GM12878 (cell line): ENCODE results near the gene TMEM132C. TPM values are rescaled to one million over a fixed set of nuclear protein-coding genes. Genes with fewer than 3 reads are reported as not detected.

Experiments
- ATAC-seq: fragments of 200-7000 bp; cut with Tn5 transposase; 3 replicates; pipeline ENCODE4 v1.9.1; 2020; ENCODE audit warnings: mild to moderate bottlenecking, moderate library complexity
- BruUV-seq: library from RNA; stranded (reverse); fragments of 400-500 nt; replicated peaks from 2 replicates; lab custom pipeline; 2021; lab: Mats Ljungman, UMichigan
- CTCF ChIA-PET: fragments of 300-600 bp; sonication (Branson Sonifier 250); formaldehyde crosslinking; extraction: SDS; loops from one replicate; lab custom pipeline; 2021; ENCODE audit warnings: inconsistent platforms; lab: Yijun Ruan, JAX
- POLR2A ChIA-PET: fragments of 350-600 bp; formaldehyde crosslinking; extraction: SDS; loops from one replicate; lab custom pipeline; 2021; ENCODE audit warnings: inconsistent platforms; lab: Charles Lee
- RAD21 ChIA-PET: fragments of 300-600 bp; sonication (Branson Sonifier 250); formaldehyde crosslinking; loops from one replicate; lab custom pipeline; 2023; ENCODE audit warnings: antibody characterized with exemption; ENCODE audit not compliant: unreplicated experiment; lab: Charles Lee
- SMC1A ChIA-PET: fragments of 300-600 bp; sonication (Branson Sonifier 250); formaldehyde crosslinking; loops from one replicate; lab custom pipeline; 2023; ENCODE audit not compliant: unreplicated experiment, uncharacterized antibody; lab: Charles Lee
- DNase-seq: peaks from one replicate; pipeline ENCODE4 v3.0.0-alpha.2; 2011; ENCODE audit warnings: low read depth, low spot score
- FAIRE-seq: peaks from 3 replicates; lab custom pipeline; 2011; peaks lifted over from hg19 to GRCh38; lab: Jason Lieb, UNC
- H2AFZ ChIP-seq: 2 replicates; pipeline ENCODE4 v1.6.0; 2011; ENCODE audit warnings: low read depth, low read length, control low read depth; ENCODE audit not compliant: control insufficient read depth
- H3K27ac ChIP-seq: 2 replicates; pipeline ENCODE4 v1.5.1; 2011; ENCODE audit warnings: control low read depth; ENCODE audit not compliant: control insufficient read depth, insufficient read depth
- H3K27me3 ChIP-seq, 2 experiments: replicated peaks in 1 of 2; 2 replicates each; pipeline versions ENCODE4 v1.6.0 to v1.6.1; 2011; ENCODE audit warnings: low read length in 1 of 2; ENCODE audit not compliant: control insufficient read depth in 2 of 2, insufficient read depth in 2 of 2
- H3K36me3 ChIP-seq, 2 experiments: 2 replicates each; pipeline ENCODE4 v1.5.1; 2011; ENCODE audit warnings: low read length in 1 of 2; ENCODE audit not compliant: control insufficient read depth in 2 of 2, insufficient read depth in 2 of 2
- H3K4me1 ChIP-seq: 2 replicates; pipeline ENCODE4 v1.6.1; 2011; ENCODE audit warnings: mild to moderate bottlenecking, low read length, moderate library complexity, mixed read lengths; ENCODE audit not compliant: control insufficient read depth, insufficient read depth
- H3K4me2 ChIP-seq: 2 replicates; pipeline ENCODE4 v1.6.0; 2011; ENCODE audit warnings: control low read depth; ENCODE audit not compliant: control insufficient read depth, insufficient read depth
- H3K4me3 ChIP-seq: fragments of 200-600 bp; sonication (generic); 2 replicates; pipeline ENCODE4 v1.5.1; 2016
- H3K79me2 ChIP-seq: 2 replicates; pipeline ENCODE4 v1.6.0; 2011; ENCODE audit warnings: low read length; ENCODE audit not compliant: control insufficient read depth, insufficient read depth
- H3K9ac ChIP-seq: 2 replicates; pipeline ENCODE4 v1.8.0; 2011; ENCODE audit warnings: low read length, control low read depth, mixed read lengths; ENCODE audit not compliant: control insufficient read depth, insufficient read depth
- H3K9me3 ChIP-seq: replicated peaks from 3 replicates; pipeline ENCODE4 v1.5.1; 2011; ENCODE audit warnings: mild to moderate bottlenecking, low read length; ENCODE audit not compliant: control insufficient read depth, insufficient read depth
- H4K20me1 ChIP-seq: 2 replicates; pipeline ENCODE4 v1.6.0; 2011; ENCODE audit not compliant: control insufficient read depth, insufficient read depth
- ATF7 ChIP-seq: fragments of 450-650 bp; IDR thresholded peaks from 2 replicates; pipeline ENCODE4 v1.6.1; 2016; ENCODE audit warnings: low read depth, mild to moderate bottlenecking
- BCL3 ChIP-seq: IDR thresholded peaks from 2 replicates; pipeline ENCODE4 v1.6.1; 2011; ENCODE audit warnings: borderline replicate concordance, low read depth, mild to moderate bottlenecking, moderate library complexity, low read length; ENCODE audit not compliant: insufficient read depth, poor library complexity, severe bottlenecking
- BRCA1 ChIP-seq: IDR thresholded peaks from 2 replicates; pipeline ENCODE4 v1.6.1; 2011; ENCODE audit warnings: low read depth, low read length, improper control_type of control experiment
- CHD1 ChIP-seq: IDR thresholded peaks from 2 replicates; pipeline ENCODE4 v1.6.1; 2012; ENCODE audit warnings: low read depth, low read length, improper control_type of control experiment
- CHD2 ChIP-seq: IDR thresholded peaks from 2 replicates; pipeline ENCODE4 v1.6.1; 2011; ENCODE audit warnings: low read depth, low read length, improper control_type of control experiment, borderline replicate concordance
- EGR1 ChIP-seq, 2 experiments: IDR thresholded peaks; 1 replicate in 1 of 2; 2 replicates in 1 of 2; pipeline ENCODE4 v1.6.1; 2011 to 2012; ENCODE audit warnings: low read depth in 2 of 2, low read length in 2 of 2, borderline replicate concordance in 1 of 2, mild to moderate bottlenecking in 1 of 2, moderate library complexity in 1 of 2
- EP300 ChIP-seq, 2 experiments: fragments of 150-350 bp in 1 of 2; IDR thresholded peaks; 2 replicates each; pipeline ENCODE4 v1.6.1; 2011 to 2012; ENCODE audit warnings: low read depth in 2 of 2, low read length in 2 of 2, borderline replicate concordance in 1 of 2, improper control_type of control experiment in 1 of 2, inconsistent platforms in 1 of 2; ENCODE audit not compliant: control insufficient read depth in 1 of 2
- JUND ChIP-seq: IDR thresholded peaks from 2 replicates; pipeline ENCODE4 v1.6.1; 2012; ENCODE audit warnings: low read depth, mild to moderate bottlenecking, low read length, improper control_type of control experiment, moderate library complexity
- MEF2A ChIP-seq: IDR thresholded peaks from 2 replicates; pipeline ENCODE4 v1.6.1; 2011; ENCODE audit warnings: low read depth, mild to moderate bottlenecking, low read length, moderate library complexity; ENCODE audit not compliant: insufficient read depth
- NBN ChIP-seq: fragments of 450-650 bp; IDR thresholded peaks from 2 replicates; pipeline ENCODE4 v1.6.1; 2016
- RBBP5 ChIP-seq: fragments of 200-600 bp; sonication (generic); conservative IDR thresholded peaks from 2 replicates; pipeline ENCODE4 v1.6.1; 2016
- ZBED1 ChIP-seq: IDR thresholded peaks from 2 replicates; pipeline ENCODE4 v1.6.1; 2016; ENCODE audit warnings: borderline replicate concordance
- ZBTB40 ChIP-seq: fragments of 450-650 bp; IDR thresholded peaks from 2 replicates; pipeline ENCODE4 v1.6.1; 2016; ENCODE audit warnings: mild to moderate bottlenecking, moderate library complexity, borderline replicate concordance
- ZNF217 ChIP-seq: fragments of 450-650 bp; IDR thresholded peaks from 2 replicates; pipeline ENCODE4 v1.6.1; 2017; ENCODE audit warnings: antibody characterized with exemption, mild to moderate bottlenecking
- WGBS: methylation state at CpG from one replicate; pipeline ENCODE4 v1.1.6; 2016; ENCODE audit warnings: low lambda C conversion rate; ENCODE audit not compliant: insufficient replicate concordance, insufficient coverage; ENCODE audit errors: missing lambda C conversion rate; 5-methylcytosine and 5-hydroxymethylcytosine counted together
- in situ Hi-C: fragments of 300-500 bp; cut with MboI; formaldehyde crosslinking; loops from 9 replicates; pipeline ENCODE4 v1.14.3; 2018; ENCODE audit warnings: mixed read lengths
- intact Hi-C: fragments of 100-400 bp; cut with micrococcal nuclease; formaldehyde crosslinking; loops from one replicate; pipeline ENCODE4 v1.14.2; 2022; ENCODE audit not compliant: unreplicated experiment
- polyA plus RNA-seq, 11 experiments: library from polyadenylated mRNA; depleted of rRNA in 4 of 11; unstranded in 6 of 11; stranded (reverse) in 5 of 11; fragments of >200 nt; fragmentation: Nextera tagmentation in 4 of 11; fragmentation: Illumina TruSeq in 1 of 11; extraction: Ambion mirVana in 4 of 11; extraction: Trizol in 1 of 11; gene quantifications; 1 replicate in 1 of 11; 2 replicates in 10 of 11; pipeline versions ENCODE4 v1.2.1 to v1.2.3, GENCODE V29; 2011 to 2016; ENCODE audit warnings: inconsistent platforms in 2 of 11, missing spikeins in 2 of 11, low read depth in 1 of 11
- total RNA-seq, 4 experiments: library from RNA; depleted of rRNA in 3 of 4; stranded (reverse); fragments of >200 nt in 3 of 4; fragmentation: Illumina TruSeq in 1 of 4; extraction: Trizol in 1 of 4; gene quantifications; 2 replicates each; pipeline versions ENCODE4 v1.2.1 to v1.2.3, GENCODE V29; 2013 to 2021

TMEM132C gene
- total and polyA plus RNA-seq, 10 of the 15 experiments (the other 5 are each of a cell fraction or from before 2014, with no cell fraction given) = not detected

- TF ChIP-seq MEF2A (no peak), JUND (no peak), ZBED1 (no peak)
Measured at GRCh38 chr12:128328961-128329360, 62.0 kb downstream of the TMEM132C start (continued).

GRCh38 chr12:128336204-128337070, 69.5 kb downstream of the TMEM132C start:
- POLR2A ChIA-PET = no interaction called here
- BruUV-seq = no TSS peak
- TF ChIP-seq EP300 (IDR thresholded peaks at IDR 0.05; ENCODE audit: borderline replicate concordance in 1 of 2, control insufficient read depth in 1 of 2, low read depth in 2 of 2, low read length in 2 of 2) (no peak), ZBTB40 (no peak), CHD2 (no peak), NBN (no peak), EGR1 (IDR thresholded peaks at IDR 0.05; ENCODE audit: borderline replicate concordance in 1 of 2, low read depth in 2 of 2, low read length in 2 of 2) (no peak), ZNF217 (no peak), BCL3 (no peak), CHD1 (no peak), BRCA1 (no peak), ATF7 (no peak), RBBP5 (no peak)

More at GRCh38 chr12:128336204-128337070, 69.5 kb downstream of the TMEM132C start:
- CTCF ChIA-PET = no interaction called here
- SMC1A ChIA-PET = no interaction called here
- FAIRE-seq = no peak
- Histone ChIP-seq H3K79me2 (no peaks in the 10 kb centered on the region), H3K27ac (no peak overlapping the region), H3K9ac (no peak overlapping the region), H3K9me3 (no peaks in the 10 kb centered on the region; the same call in 2 of the 3 replicates), H3K4me3 (no peak overlapping the region), H2AFZ (no peak overlapping the region), H3K36me3 (no peaks in the 10 kb centered on the region; a peak in 1 of 4 replicates), H3K4me2 (no peak overlapping the region), H3K4me1 (no peaks in the 10 kb centered on the region), H3K27me3 (no peaks in the 10 kb centered on the region), H4K20me1 (no peaks in the 10 kb centered on the region; the same call in 1 of the 2 replicates)
- in situ Hi-C loops (no loop called here), intact Hi-C loops (no loop called here)
- WGBS = 36% methylated on average over 3 of the region's 3 CpGs
- ATAC-seq = no peak
- no peak for DNase-seq
- RAD21 ChIA-PET = no interaction called here
